Germinal center (tissue), 1 donor: Measurements from ENCODE around the gene NRBP1.
A peak's percentile ranks its signal among the peaks of the same experiment; 100 is the strongest.
"Not testable (repeated sequence)": the region's sequence is repeated elsewhere in the genome, so short reads cannot be mapped to it uniquely, and the experiment has no call there.

Experiments
- DNase-seq: peaks from one replicate; pipeline ENCODE4 v3.0.0; 2012; ENCODE audit warnings: mixed read lengths, low spot score

The NRBP1 gene

DNA sequence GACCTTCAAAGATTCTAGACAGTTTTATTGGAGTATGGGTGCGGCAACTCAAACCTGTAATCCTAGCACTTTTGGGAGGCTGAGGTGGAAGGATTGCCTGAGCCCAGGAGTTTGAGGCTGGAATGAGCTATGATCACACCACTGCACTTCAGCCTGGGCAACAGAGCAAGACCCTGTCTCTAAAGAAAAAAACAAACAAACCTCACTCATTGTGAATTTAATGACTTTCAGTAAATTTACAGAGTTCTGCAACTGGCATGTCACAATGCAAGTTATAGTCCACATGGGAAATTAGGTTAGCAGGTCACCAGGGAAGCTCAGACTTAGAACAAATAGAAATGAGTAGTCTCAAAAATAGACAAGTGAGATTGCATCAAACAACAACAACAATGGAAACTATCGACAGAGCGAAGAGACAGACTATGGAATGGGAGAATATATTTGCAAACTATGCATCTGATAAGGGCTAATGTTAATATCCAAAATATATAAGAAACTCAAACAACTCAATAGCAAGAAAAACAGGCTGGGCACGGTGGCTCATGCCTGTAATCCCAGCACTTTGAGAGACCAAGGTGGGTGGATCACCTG, 6.7 kb upstream of the NRBP1 start:
- no peak for DNase-seq

DNA sequence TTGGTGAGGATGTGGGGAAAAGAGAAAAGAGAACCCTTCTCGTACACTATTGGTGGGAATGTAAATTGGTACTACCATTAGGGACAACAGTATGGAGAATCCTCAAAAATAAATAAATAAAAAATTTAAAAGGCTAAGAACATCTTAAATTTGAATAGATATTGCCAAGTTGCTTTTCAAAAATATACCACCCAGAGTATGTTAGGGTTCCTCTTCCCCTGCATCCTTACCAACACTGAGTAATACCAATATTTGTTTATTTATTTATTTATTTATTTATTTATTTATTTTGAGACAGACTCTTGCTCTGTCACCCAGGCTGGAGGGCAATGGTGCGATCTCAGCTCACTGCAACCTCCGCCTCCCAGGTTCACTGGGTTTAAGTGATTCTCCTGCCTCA, 5.5 kb upstream of the NRBP1 start:
- no peak for DNase-seq

GRCh38 chr2:27425039-27425438, 3.4 kb upstream of the NRBP1 start:
- DNase-seq = not testable (repeated sequence)

DNA sequence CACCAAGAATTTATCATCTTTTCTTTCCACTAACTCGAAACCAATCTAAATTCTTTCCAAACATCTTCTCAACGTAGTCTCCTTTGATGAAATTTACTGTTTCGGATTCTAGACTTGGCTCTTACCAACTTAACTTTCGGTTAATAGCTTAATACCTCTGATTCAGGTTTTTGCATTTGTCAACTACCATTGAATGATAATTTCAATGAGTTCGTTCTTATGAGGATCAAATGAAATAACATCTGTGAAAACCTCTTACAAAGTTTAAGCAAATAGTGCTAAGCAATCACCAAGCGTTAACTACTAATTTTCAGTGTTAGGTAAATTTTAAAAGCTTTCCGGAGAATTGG, 593 bp upstream of the NRBP1 start:
- no peak for DNase-seq

DNA sequence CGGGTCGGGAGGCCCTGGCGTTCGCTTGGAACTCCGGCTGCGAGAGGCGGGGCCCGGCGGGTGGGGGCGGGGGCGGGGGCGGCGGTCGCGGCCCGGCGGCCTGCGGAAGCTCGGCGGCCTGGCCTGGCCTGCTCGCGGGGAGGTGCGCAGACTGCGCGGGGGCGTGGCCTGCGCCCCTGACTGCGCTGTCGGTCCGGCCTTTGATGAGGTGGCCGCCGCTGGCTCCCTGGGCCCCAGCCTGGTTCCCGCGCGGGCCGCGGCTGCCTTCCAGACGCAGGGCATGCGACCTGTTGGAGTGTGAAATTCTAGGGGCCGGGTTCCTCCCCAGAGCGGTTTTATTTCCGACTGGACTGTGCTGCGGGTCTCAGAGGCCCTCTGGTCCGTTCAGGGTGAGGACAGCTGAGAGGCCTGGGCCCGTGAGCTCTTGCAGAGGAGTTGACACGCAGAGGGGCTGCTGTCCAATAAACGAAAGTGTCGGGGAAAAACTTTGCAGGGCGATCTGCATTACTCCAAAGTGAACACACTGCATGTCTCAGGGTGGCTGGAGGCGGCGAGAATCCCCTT, 629 bp downstream of the NRBP1 start:
- peak; percentile 86 for DNase-seq

- no peak for DNase-seq
These were observed 3.0 kb downstream of the NRBP1 start for GRCh38 chr2:27431395-27431794.

DNA sequence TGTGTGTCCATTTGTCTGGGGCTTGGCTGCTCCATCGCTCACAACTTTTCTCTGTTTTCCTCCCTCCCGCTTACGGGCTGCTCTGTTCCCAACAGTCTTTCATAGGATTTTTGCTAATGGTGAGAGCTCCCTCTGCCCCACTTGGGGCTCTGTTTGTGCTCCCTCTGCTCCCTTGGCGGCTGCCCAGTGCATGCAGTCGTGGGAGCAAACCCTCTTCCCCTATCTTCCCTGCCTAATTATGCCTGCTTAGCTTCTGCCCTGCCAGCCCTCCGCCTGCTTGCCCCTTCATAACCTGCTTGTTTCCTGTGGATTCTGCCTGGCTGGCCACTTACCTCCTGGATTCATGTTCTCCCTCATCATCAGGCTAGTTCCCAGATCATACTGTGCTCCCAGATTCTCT, 7.2 kb downstream of the NRBP1 start:
- no peak for DNase-seq

DNA sequence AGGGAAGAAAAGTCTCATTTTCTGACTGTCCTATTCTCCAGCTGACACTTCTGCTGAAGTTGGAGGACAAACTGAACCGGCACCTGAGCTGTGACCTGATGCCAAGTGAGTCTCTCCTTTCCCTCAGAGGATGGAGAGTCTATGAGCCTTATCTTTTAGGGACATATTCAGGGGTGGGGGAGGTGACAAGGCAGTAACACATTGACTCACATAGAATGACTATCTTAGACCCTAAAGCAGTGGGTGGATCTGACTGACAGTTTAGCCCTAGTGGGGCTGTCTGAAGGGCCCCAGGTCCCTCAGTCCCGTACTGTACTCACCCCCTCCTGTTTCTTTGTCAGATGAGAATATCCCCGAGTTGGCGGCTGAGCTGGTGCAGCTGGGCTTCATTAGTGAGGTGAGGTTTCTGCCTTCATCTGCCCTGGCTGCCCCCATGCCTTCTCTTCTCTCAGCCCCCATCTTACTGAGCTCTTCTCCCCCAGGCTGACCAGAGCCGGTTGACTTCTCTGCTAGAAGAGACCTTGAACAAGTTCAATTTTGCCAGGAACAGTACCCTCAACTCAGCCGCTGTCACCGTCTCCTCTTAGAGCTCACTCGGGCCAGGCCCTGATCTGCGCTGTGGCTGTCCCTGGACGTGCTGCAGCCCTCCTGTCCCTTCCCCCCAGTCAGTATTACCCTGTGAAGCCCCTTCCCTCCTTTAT, 12.9 kb downstream of the NRBP1 start:
- no peak for DNase-seq

DNA sequence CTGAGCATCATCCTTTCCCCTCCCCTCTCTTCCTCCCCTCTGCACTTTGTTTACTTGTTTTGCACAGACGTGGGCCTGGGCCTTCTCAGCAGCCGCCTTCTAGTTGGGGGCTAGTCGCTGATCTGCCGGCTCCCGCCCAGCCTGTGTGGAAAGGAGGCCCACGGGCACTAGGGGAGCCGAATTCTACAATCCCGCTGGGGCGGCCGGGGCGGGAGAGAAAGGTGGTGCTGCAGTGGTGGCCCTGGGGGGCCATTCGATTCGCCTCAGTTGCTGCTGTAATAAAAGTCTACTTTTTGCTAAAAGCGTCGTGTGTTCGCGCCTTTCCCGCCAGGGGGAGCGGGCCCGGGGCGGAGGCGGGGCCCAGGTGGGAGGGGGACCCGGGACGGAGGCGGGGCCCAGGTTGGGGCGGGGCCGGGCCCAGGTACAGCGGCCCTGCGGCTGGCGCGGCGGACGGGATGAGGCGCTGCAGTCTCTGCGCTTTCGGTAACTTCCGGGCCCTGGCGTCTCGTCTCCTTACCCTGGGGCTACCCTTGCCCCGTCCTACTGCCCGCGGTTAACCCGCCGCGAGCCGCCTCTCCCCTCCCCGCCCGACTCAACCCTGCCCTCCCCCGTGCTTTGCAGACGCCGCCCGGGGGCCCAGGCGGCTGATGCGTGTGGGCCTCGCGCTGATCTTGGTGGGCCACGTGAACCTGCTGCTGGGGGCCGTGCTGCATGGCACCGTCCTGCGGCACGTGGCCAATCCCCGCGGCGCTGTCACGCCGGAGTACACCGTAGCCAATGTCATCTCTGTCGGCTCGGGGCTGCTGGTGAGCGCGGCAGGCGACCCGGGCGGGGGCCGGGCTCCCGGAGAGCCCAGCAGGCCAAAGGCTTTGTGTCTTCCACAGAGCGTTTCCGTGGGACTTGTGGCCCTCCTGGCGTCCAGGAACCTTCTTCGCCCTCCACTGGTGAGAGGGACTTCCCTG, 13.8 kb downstream of the NRBP1 start, which contains the start of gene KRTCAP3:
TSS of gene KRTCAP3 (plus strand) at position 424 of the 962 bp plus-strand sequence. CDS start at position 456, 32 bp downstream.
- peak; percentile 87 for DNase-seq

DNA sequence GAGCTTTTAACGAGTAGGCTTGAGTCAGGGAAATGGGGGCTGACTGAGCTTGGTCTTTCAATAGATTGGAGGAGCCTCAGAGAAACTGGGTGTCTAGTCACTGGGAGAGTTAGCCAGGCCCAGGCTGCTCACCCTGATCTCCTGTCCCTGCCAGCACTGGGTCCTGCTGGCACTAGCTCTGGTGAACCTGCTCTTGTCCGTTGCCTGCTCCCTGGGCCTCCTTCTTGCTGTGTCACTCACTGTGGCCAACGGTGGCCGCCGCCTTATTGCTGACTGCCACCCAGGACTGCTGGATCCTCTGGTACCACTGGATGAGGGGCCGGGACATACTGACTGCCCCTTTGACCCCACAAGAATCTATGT, 14.5 kb downstream of the NRBP1 start:
- DNase-seq = no peak

- DNase-seq = no peak
These were observed 16.7 kb downstream of the NRBP1 start for GRCh38 chr2:27445155-27445554.

DNA sequence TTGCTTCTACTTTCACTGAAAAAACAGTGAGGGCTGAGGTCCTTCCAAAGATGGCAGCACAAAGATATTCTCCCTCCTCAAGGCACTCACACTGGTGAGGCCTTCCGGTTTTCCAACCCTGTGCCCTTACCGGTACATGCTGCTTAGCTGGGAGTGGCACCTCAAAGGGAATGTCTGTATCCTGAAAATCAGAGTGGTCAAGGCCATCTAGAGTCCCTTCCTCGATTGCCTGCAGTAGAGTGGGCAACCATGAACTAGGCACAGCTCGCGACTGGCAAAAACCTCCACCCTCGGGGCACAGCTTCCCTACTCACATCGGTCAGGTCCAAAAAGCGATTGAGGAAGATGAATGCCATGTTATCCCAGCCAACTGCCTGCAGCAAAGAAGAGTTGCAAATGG, 17.2 kb downstream of the NRBP1 start:
- DNase-seq = no peak

DNA sequence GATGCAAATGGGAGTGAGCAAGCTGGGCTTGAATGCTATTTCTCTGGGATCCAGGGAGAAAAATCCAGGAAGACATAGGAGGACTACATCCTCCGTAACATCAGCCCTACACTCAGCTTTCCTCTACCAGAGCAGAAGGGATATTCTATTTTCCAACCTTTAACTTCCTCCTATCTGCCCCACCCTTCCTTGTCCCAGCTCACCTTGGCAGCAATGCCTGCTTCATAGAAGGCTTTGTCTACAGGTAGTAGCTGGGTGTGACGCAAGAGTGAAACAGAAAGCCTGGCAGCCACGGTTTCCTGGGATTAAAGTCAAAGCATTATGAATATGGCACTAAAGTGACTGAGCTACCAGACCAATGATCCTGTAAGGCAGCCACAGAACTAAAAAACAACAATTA, 17.6 kb downstream of the NRBP1 start:
- DNase-seq = no peak

- no peak for DNase-seq
These were observed 19.9 kb downstream of the NRBP1 start for GRCh38 chr2:27448381-27448780.

GRCh38 chr2:27451095-27451494, 22.7 kb downstream of the NRBP1 start:
- DNase-seq = no peak

GRCh38 chr2:27453968-27454367, 25.5 kb downstream of the NRBP1 start:
- DNase-seq = no peak

- DNase-seq = no peak
These were observed 32.7 kb downstream of the NRBP1 start for GRCh38 chr2:27461118-27461517.

- no peak for DNase-seq
These were observed 36.0 kb downstream of the NRBP1 start for GRCh38 chr2:27464443-27464842.

DNA sequence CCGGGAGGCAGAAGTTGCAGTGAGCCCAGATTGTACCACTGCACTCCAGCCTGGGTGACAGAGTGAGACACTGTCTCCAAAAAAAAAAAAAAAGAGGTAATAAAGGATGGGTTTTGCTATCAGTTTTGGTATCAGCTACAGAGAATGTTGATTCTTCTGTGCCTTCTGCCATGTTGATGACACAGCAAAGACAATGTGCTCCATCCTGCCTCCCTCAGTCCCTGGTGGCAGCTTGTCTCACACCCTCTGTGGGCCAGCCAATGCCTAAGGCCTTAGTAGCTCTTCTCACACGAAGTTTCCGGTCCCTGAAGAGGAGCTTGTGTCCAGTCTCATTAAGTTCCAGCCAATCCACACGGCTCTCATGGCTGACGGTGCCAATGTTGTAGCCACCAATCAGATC, 43.5 kb downstream of the NRBP1 start:
- no peak for DNase-seq

- DNase-seq = peak; percentile 16
These were observed 57.1 kb downstream of the NRBP1 start for GRCh38 chr2:27485496-27485895.

- DNase-seq = no peak
These were observed 60.7 kb downstream of the NRBP1 start for GRCh38 chr2:27489118-27489497.

GRCh38 chr2:27489498-27490397, 61.3 kb downstream of the NRBP1 start, which contains the start of gene IFT172:
Gene IFT172, minus strand, starts transcription at chr2:27489743. Its CDS starts 90 bp downstream, at chr2:27489653.
- DNase-seq = peak; percentile 98
